ENCODE measurements around the gene TMEM243.

- TF ChIP-seq CTCF (IDR thresholded peaks at IDR 0.05) (peak; percentile 3), EZH2 (IDR thresholded peaks at IDR 0.05; ENCODE audit: borderline replicate concordance, insufficient read depth, low read depth, low read length, poor library complexity, severe bottlenecking) (no peak)
These were observed 10.1 kb downstream of the TMEM243 start for GRCh38 chr7:87209295-87209924.
